ENCODE results near the gene FAM110D. TPM values are rescaled to one million over a fixed set of nuclear protein-coding genes. Genes with fewer than 3 reads are reported as not detected.

The FAM110D gene
- total RNA-seq, 1 experiment from 2014 or later = 0.16 TPM

- H3K27me3 Mint-ChIP-seq (ENCODE audit: insufficient read depth, unreplicated experiment) = no peaks in the 10 kb centered on the region
- H3K4me3 ChIP-seq (ENCODE audit: low read depth, low read length) = peak overlapping the region; percentile 53
- no peaks in the 10 kb centered on the region for H3K9me3 Mint-ChIP-seq (ENCODE audit: unreplicated experiment)
- TF ChIP-seq CTCF (IDR thresholded peaks at IDR 0.05; ENCODE audit: insufficient read depth in 1 of 2, low read depth in 1 of 2, low read length in 1 of 2, severe bottlenecking in 1 of 2, unreplicated experiment in 1 of 2) = no peak
- H3K4me3 Mint-ChIP-seq (ENCODE audit: unreplicated experiment) = peak overlapping the region; percentile 72
- H3K4me1 Mint-ChIP-seq (ENCODE audit: low read depth, unreplicated experiment) = peaks cover 14% of the 10 kb centered on the region
- ChIA-PET CTCF (interaction anchor here (2.1 kb wide), 1 partner anchor 17 kb away, joined by 5 read pairs; no protein-coding TSS in a partner anchor), POLR2A (no interaction called here)
- H3K9me3 ChIP-seq = no peaks in the 10 kb centered on the region
- DNase-seq = no peak
- BruUV-seq (replicated peaks) = no TSS peak
- intact Hi-C loops (cut with micrococcal nuclease; ENCODE audit: unreplicated experiment) = loop anchor here (5.0 kb wide), 1 partner anchor 125 kb away; no protein-coding TSS in a partner anchor
- no peaks in the 10 kb centered on the region for H3K36me3 ChIP-seq (ENCODE audit: control insufficient read depth, insufficient read depth, low read length)
- peaks cover 29% of the 10 kb centered on the region for H3K4me1 ChIP-seq
- H3K36me3 Mint-ChIP-seq (ENCODE audit: insufficient read depth, unreplicated experiment) = no peaks in the 10 kb centered on the region
- no peaks in the 10 kb centered on the region for H3K27me3 ChIP-seq (replicated peaks; ENCODE audit: control insufficient read depth, insufficient read depth, low read length)
- H3K27ac Mint-ChIP-seq (ENCODE audit: unreplicated experiment) = no peak overlapping the region
These were observed 3.4 kb downstream of the FAM110D start for GRCh38 chr1:26162220-26162709.

DNA sequence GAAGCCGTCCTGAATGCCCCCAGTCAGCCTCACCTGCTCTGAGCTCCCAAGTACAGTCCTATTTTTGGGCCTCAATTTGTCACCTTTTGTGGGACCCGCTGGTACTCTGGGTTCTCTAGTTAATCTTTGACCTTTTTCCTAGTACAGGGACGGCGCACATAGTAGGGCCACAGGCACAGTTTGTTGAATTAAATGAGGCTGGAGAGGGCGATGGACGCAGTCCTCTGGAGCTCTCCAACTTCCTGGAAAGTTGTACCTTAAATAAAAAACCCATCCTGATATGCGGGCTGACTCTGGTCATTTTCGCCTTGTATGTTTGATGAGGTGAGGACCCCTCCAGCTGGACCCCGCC lies 4.8 kb downstream of the FAM110D start:
- CTCF ChIA-PET = interaction anchor here (0.7 kb wide), 1 partner anchor 35 kb away, joined by 3 read pairs; no protein-coding TSS in a partner anchor
- intact Hi-C loops (cut with micrococcal nuclease; ENCODE audit: unreplicated experiment) = loop anchor here (5.0 kb wide), 1 partner anchor 126 kb away; no protein-coding TSS in a partner anchor
- Mint-ChIP-seq H3K27ac (ENCODE audit: unreplicated experiment) (no peak overlapping the region), H3K4me1 (ENCODE audit: low read depth, unreplicated experiment) (peaks cover 6% of the 10 kb centered on the region), H3K9me3 (ENCODE audit: unreplicated experiment) (no peaks in the 10 kb centered on the region), H3K4me3 (ENCODE audit: unreplicated experiment) (peak overlapping the region; percentile 64), H3K36me3 (ENCODE audit: insufficient read depth, unreplicated experiment) (no peaks in the 10 kb centered on the region), H3K27me3 (ENCODE audit: insufficient read depth, unreplicated experiment) (no peaks in the 10 kb centered on the region)
- POLR2A ChIA-PET = no interaction called here
- Histone ChIP-seq H3K27me3 (replicated peaks; ENCODE audit: control insufficient read depth, insufficient read depth, low read length) (no peaks in the 10 kb centered on the region), H3K4me3 (ENCODE audit: low read depth, low read length) (peak overlapping the region; percentile 19; the same call in 1 of the 2 replicates), H3K4me1 (peaks cover 19% of the 10 kb centered on the region), H3K36me3 (ENCODE audit: control insufficient read depth, insufficient read depth, low read length) (no peaks in the 10 kb centered on the region), H3K9me3 (no peaks in the 10 kb centered on the region)
- DNase-seq = no peak
- no TSS peak for BruUV-seq (replicated peaks)
- TF ChIP-seq CTCF (IDR thresholded peaks at IDR 0.05; ENCODE audit: insufficient read depth in 1 of 2, low read depth in 1 of 2, low read length in 1 of 2, severe bottlenecking in 1 of 2, unreplicated experiment in 1 of 2) = no peak

DNA sequence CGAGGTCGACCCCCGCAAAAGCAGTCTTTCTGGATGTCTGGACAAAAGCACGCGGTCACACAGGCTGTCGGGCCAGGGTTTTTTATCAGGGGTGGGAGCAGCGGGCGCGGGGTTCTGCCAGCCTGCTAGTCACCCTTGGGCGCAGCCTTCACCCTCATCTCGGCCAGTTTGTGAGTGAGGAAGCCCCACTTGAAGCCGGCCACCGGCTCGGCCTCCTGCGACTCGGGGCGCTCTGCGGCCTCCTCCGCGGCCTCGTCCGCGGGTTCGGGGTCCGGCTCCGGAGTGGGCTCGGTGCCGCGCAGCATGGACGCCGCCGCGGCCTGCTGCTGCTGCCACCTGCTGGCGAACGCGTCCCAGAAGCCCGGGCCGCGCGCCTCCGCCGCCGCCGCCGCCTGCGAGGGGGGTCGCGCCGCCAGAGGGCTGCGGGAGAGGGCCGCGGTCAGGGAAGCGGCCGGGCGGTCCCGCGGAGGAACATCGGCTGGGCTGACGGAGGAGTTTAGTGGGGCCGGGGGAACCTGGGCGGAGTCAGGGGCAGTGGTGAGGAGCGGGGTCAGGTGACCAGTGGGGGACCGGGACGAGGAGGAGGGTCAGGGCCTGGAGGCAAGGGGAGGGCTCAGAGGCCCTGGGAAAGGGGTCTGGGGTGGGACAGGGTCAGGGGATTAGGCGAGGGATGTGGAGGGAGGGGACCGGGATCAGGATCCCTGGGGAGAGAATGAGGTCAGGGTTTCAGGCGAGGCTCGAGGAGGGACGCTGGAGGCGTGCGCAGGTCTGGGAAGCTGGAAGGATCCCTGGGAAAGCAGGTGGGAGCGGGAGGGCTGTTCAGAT lies 5.4 kb downstream of the FAM110D start:
- intact Hi-C loops (cut with micrococcal nuclease; ENCODE audit: unreplicated experiment) = loop anchor here (5.0 kb wide), 1 partner anchor 127 kb away; no protein-coding TSS in a partner anchor
- H3K4me1 Mint-ChIP-seq (ENCODE audit: low read depth, unreplicated experiment) = peaks cover 6% of the 10 kb centered on the region
- H3K36me3 Mint-ChIP-seq (ENCODE audit: insufficient read depth, unreplicated experiment) = no peaks in the 10 kb centered on the region
- no peaks in the 10 kb centered on the region for H3K27me3 Mint-ChIP-seq (ENCODE audit: insufficient read depth, unreplicated experiment)
- H3K9me3 Mint-ChIP-seq (ENCODE audit: unreplicated experiment) = no peaks in the 10 kb centered on the region
- POLR2A ChIA-PET = no interaction called here
- Histone ChIP-seq H3K9me3 (no peaks in the 10 kb centered on the region), H3K27me3 (replicated peaks; ENCODE audit: control insufficient read depth, insufficient read depth, low read length) (no peaks in the 10 kb centered on the region), H3K36me3 (ENCODE audit: control insufficient read depth, insufficient read depth, low read length) (no peaks in the 10 kb centered on the region), H3K4me3 (ENCODE audit: low read depth, low read length) (peak overlapping the region; percentile 36), H3K4me1 (peaks cover 13% of the 10 kb centered on the region)
- TF ChIP-seq CTCF (IDR thresholded peaks at IDR 0.05; ENCODE audit: insufficient read depth in 1 of 2, low read depth in 1 of 2, low read length in 1 of 2, severe bottlenecking in 1 of 2, unreplicated experiment in 1 of 2) = peak; percentile 22 to 55
- DNase-seq = peak in 1 of 2 experiments; percentile 67
- CTCF ChIA-PET = no interaction called here
- H3K4me3 Mint-ChIP-seq (ENCODE audit: unreplicated experiment) = peak overlapping the region; percentile 64
- H3K27ac Mint-ChIP-seq (ENCODE audit: unreplicated experiment) = no peak overlapping the region
- no TSS peak for BruUV-seq (replicated peaks)

All from Caco-2 (cell line).